GM23248 (cell line): Measurements from ENCODE around the gene CST7.

Experiments used
- EZH2 ChIP-seq: fragments of 200-600 bp; sonication (generic); IDR thresholded peaks from 2 replicates; pipeline ENCODE4 v1.6.1; 2018; ENCODE audit warnings: antibody characterized with exemption, mild to moderate bottlenecking; ENCODE audit not compliant: insufficient read depth, poor library complexity, severe bottlenecking
- EZH2phosphoT487 ChIP-seq: fragments of 200-600 bp; sonication (generic); IDR thresholded peaks from 2 replicates; pipeline ENCODE4 v1.6.1; 2018; ENCODE audit warnings: antibody characterized with exemption, moderate library complexity, mild to moderate bottlenecking, low read depth; ENCODE audit not compliant: insufficient read depth

- TF ChIP-seq EZH2 (no peak), EZH2phosphoT487 (no peak)
These were observed 13.9 kb upstream of the CST7 start for GRCh38 chr20:24935140-24935539.
